Fibroblast of lung (primary cell): ENCODE results near the gene CERS5. TPM values are rescaled to one million over a fixed set of nuclear protein-coding genes. Genes with fewer than 3 reads are reported as not detected.

Source experiments
- DNase-seq, 2 donors: peaks; one replicate each; pipeline versions ENCODE4 v3.0.0 to v3.0.0-alpha.2; 2010; ENCODE audit warnings: low read depth in 2 of 2
- H2AFZ ChIP-seq: 2 replicates; pipeline ENCODE4 v1.5.1; 2012; ENCODE audit warnings: low read length, control low read depth, inconsistent platforms
- H3K27ac ChIP-seq: 2 replicates; pipeline ENCODE4 v1.5.1; 2011; ENCODE audit warnings: low read length, control low read depth; ENCODE audit not compliant: insufficient read depth
- H3K27me3 ChIP-seq: 2 replicates; pipeline ENCODE4 v1.5.1; 2011; ENCODE audit warnings: mild to moderate bottlenecking, low read length; ENCODE audit not compliant: control insufficient read depth, insufficient read depth
- H3K36me3 ChIP-seq: 2 replicates; pipeline ENCODE4 v1.5.1; 2011; ENCODE audit warnings: low read length; ENCODE audit not compliant: control insufficient read depth, insufficient read depth
- H3K4me1 ChIP-seq: 2 replicates; pipeline ENCODE4 v1.5.1; 2011; ENCODE audit warnings: low read length; ENCODE audit not compliant: control insufficient read depth, insufficient read depth; ENCODE audit errors: extremely low read depth
- H3K4me2 ChIP-seq: 2 replicates; pipeline ENCODE4 v1.5.1; 2011; ENCODE audit warnings: low read length, control low read depth; ENCODE audit not compliant: insufficient read depth; ENCODE audit errors: extremely low read depth
- H3K4me3 ChIP-seq, 4 experiments: fragments of 200-600 bp in 1 of 4; sonication (generic) in 1 of 4; replicated peaks in 1 of 4; 2 replicates each; pipeline ENCODE4 v1.5.1; 2011 to 2016; ENCODE audit warnings: low read length in 4 of 4, low read depth in 3 of 4, mild to moderate bottlenecking in 3 of 4, control low read depth in 2 of 4, inconsistent platforms in 1 of 4, mixed read lengths in 1 of 4; ENCODE audit not compliant: insufficient read depth in 1 of 4; ENCODE audit errors: control extremely low read depth in 1 of 4
- H3K79me2 ChIP-seq: 2 replicates; pipeline ENCODE4 v1.5.1; 2012; ENCODE audit warnings: mild to moderate bottlenecking, low read length, inconsistent platforms; ENCODE audit not compliant: control insufficient read depth, insufficient read depth
- H3K9ac ChIP-seq: 2 replicates; pipeline ENCODE4 v1.5.1; 2011; ENCODE audit warnings: mild to moderate bottlenecking, low read length, control low read depth; ENCODE audit not compliant: insufficient read depth
- H3K9me3 ChIP-seq: 2 replicates; pipeline ENCODE4 v1.5.1; 2012; ENCODE audit warnings: low read depth, low read length; ENCODE audit not compliant: control insufficient read depth, insufficient read depth
- H4K20me1 ChIP-seq: 2 replicates; pipeline ENCODE4 v1.5.1; 2011; ENCODE audit warnings: low read length; ENCODE audit not compliant: control insufficient read depth, insufficient read depth; ENCODE audit errors: extremely low read depth
- EZH2 ChIP-seq: IDR thresholded peaks from 2 replicates; pipeline ENCODE4 v1.5.1; 2012; ENCODE audit warnings: low read length, control low read depth, mild to moderate bottlenecking; ENCODE audit errors: missing control alignments
- polyA plus RNA-seq, 2 donors: library from polyadenylated mRNA; depleted of rRNA in 1 of 2; stranded (reverse) in 1 of 2; unstranded in 1 of 2; fragments of >200 nt; gene quantifications; 2 replicates each; pipeline ENCODE4 v1.2.1, GENCODE V29; 2011 to 2012; ENCODE audit warnings: missing spikeins in 1 of 2
- total RNA-seq: library from RNA; depleted of rRNA; stranded (reverse); fragments of >200 nt; gene quantifications from 2 replicates; pipeline ENCODE4 v1.2.1, GENCODE V29; 2014
- TF ChIP-seq, protein P1 (sequence below), 2 donors: IDR thresholded peaks in 1 of 2; conservative IDR thresholded peaks in 1 of 2; 1 replicate in 1 of 2; 2 replicates in 1 of 2; pipeline ENCODE4 v1.5.1; 2011 to 2012; ENCODE audit warnings: low read length in 2 of 2, control low read depth in 1 of 2, inconsistent platforms in 1 of 2, low read depth in 1 of 2, mild to moderate bottlenecking in 1 of 2

CERS5 gene
- total and polyA plus RNA-seq, 2 donors (not counting 1 experiment from before 2014, with no cell fraction given) = 51.0 to 74.4 TPM

DNA sequence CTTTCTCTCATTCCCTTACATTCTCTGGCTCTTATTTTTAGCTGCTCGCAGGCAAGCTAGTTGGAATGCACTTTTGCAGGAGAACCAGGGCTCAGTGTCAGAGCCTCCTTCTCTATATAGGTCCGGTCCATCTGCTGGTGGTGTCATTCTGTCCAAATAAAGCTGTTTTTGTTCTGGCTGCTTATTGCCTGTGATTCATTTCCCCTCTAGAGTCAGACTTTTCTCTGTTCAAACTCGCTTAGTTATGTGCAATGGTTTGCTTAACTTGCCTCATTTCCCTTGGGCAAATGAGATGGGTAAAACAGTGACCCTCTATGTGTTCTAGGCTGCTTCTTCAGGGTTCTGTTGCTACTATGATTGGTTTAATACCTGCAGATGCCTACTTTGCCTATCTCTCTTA is 79.2 kb downstream of the CERS5 start:
- TF ChIP-seq EZH2 = no peak
- TF ChIP-seq, protein P1, sequence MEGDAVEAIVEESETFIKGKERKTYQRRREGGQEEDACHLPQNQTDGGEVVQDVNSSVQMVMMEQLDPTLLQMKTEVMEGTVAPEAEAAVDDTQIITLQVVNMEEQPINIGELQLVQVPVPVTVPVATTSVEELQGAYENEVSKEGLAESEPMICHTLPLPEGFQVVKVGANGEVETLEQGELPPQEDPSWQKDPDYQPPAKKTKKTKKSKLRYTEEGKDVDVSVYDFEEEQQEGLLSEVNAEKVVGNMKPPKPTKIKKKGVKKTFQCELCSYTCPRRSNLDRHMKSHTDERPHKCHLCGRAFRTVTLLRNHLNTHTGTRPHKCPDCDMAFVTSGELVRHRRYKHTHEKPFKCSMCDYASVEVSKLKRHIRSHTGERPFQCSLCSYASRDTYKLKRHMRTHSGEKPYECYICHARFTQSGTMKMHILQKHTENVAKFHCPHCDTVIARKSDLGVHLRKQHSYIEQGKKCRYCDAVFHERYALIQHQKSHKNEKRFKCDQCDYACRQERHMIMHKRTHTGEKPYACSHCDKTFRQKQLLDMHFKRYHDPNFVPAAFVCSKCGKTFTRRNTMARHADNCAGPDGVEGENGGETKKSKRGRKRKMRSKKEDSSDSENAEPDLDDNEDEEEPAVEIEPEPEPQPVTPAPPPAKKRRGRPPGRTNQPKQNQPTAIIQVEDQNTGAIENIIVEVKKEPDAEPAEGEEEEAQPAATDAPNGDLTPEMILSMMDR (conservative IDR thresholded peaks at IDR 0.05 in 1 of 2, IDR thresholded peaks at IDR 0.05 in 1 of 2; ENCODE audit: low read depth in 1 of 2, low read length in 2 of 2) = no peak
- Histone ChIP-seq H3K79me2 (peaks cover 10% of the 10 kb centered on the region), H3K9ac (no peak overlapping the region), H3K27ac (peak overlapping the region; percentile 9), H3K27me3 (no peaks in the 10 kb centered on the region), H3K4me1 (peaks cover 6% of the 10 kb centered on the region), H2AFZ (no peak overlapping the region), H4K20me1 (no peaks in the 10 kb centered on the region), H3K4me2 (no peak overlapping the region), H3K4me3 (no peak overlapping the region), H3K36me3 (peaks cover 16% of the 10 kb centered on the region), H3K9me3 (no peaks in the 10 kb centered on the region)
- DNase-seq = peak; percentile 36 to 57

DNA sequence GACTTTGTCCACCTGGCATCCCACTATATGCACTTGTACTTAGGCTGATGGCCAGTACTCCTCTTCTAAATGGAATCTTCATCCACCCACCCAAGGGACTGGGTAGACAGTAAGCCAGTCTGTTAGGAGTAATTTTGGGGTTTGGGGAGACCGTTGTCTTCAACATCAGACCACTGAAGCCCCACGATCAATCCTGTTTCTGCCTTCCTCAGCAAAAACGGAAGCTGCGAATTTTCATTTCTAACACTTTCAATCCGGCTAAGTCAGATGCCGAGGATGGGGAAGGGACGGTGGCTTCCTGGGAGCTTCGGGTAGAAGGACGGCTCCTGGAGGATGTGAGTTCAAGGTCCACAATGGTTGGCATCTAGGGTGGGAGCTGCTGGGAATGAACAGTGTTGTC is 80.0 kb downstream of the CERS5 start:
- Histone ChIP-seq H3K4me2 (no peak overlapping the region), H3K9me3 (no peaks in the 10 kb centered on the region), H3K4me1 (peaks cover 6% of the 10 kb centered on the region), H3K27ac (no peak overlapping the region), H3K27me3 (no peaks in the 10 kb centered on the region), H3K4me3 (no peak overlapping the region), H3K36me3 (peaks cover 16% of the 10 kb centered on the region), H3K79me2 (peaks cover 10% of the 10 kb centered on the region), H2AFZ (no peak overlapping the region), H3K9ac (no peak overlapping the region), H4K20me1 (no peaks in the 10 kb centered on the region)
- DNase-seq = no peak
- TF ChIP-seq EZH2 = no peak
- TF ChIP-seq, protein P1 (conservative IDR thresholded peaks at IDR 0.05 in 1 of 2, IDR thresholded peaks at IDR 0.05 in 1 of 2; ENCODE audit: low read depth in 1 of 2, low read length in 2 of 2) = no peak

DNA sequence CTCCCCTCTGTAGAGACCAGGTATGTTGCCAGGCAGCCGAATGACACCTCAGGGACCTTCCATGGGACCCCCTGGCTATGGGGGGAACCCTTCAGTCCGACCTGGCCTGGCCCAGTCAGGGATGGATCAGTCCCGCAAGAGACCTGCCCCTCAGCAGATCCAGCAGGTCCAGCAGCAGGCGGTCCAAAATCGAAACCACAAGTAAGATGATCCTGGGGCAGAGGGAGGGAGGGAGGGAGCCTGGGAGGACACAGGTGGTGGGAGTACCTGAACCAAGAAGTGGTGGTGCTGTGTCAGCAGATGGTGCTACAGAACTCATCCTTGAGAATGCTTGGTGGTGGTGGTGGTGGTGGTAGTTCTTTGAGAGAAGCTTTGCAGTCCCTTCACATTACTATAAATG is 81.0 kb downstream of the CERS5 start:
- TF ChIP-seq, protein P1 (conservative IDR thresholded peaks at IDR 0.05 in 1 of 2, IDR thresholded peaks at IDR 0.05 in 1 of 2; ENCODE audit: low read depth in 1 of 2, low read length in 2 of 2) = no peak
- no peak for TF ChIP-seq EZH2
- Histone ChIP-seq H3K9ac (peak overlapping the region; percentile 32), H3K27ac (no peak overlapping the region), H3K79me2 (peaks cover 10% of the 10 kb centered on the region), H3K36me3 (peaks cover 13% of the 10 kb centered on the region), H3K4me3 (peak overlapping the region; percentile 52 to 94 (median 74)), H2AFZ (no peak overlapping the region), H3K4me1 (peaks cover 6% of the 10 kb centered on the region), H3K9me3 (no peaks in the 10 kb centered on the region), H4K20me1 (no peaks in the 10 kb centered on the region), H3K4me2 (peak overlapping the region; percentile 90), H3K27me3 (no peaks in the 10 kb centered on the region)
- DNase-seq = no peak
